GM18519 (cell line): ENCODE measurements around the gene MTA3.
A peak's percentile ranks its signal among the peaks of the same experiment; 100 is the strongest.
"Not testable (repeated sequence)": the region's sequence is repeated elsewhere in the genome, so short reads cannot be mapped to it uniquely, and the experiment has no call there.

Experiments used
- ATAC-seq: cut with Tn5 transposase; IDR thresholded peaks from one replicate; pipeline ENCODE4 v1.9.1; 2021; ENCODE audit warnings: mild to moderate bottlenecking, moderate library complexity; ENCODE audit not compliant: unreplicated experiment, low FRiP score

Gene MTA3

GRCh38 chr2:42568401-42569115 lies at the start of gene MTA3:
TSS of gene MTA3 (plus strand) at chr2:42568632. CDS start at chr2:42568746, 114 bp downstream.
- ATAC-seq: no peak

DNA sequence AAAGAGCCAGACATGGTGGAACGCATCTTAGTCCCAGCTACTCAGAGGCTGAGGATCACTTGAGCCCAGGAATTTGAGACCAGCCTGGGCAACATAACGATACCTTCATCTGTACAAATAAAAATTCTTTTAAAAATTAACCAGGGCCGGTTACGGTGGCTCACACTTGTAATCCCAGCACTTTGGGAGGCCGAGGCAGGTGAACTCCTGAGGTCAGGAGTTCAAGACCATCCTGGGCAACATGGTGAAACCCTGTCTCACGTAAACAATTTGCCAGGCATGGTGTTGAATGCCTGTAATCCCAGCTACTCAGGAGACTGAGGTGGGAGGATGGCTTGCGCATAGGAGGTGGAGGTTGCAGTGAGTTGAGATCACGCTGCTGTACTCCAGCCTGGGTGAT lies 48.8 kb upstream of the MTA3 start:
- no peak for ATAC-seq

- no peak for ATAC-seq
These were observed 46.4 kb upstream of the MTA3 start for GRCh38 chr2:42522035-42522434.

- no peak for ATAC-seq
These were observed 45.1 kb upstream of the MTA3 start for GRCh38 chr2:42523341-42523740.

DNA sequence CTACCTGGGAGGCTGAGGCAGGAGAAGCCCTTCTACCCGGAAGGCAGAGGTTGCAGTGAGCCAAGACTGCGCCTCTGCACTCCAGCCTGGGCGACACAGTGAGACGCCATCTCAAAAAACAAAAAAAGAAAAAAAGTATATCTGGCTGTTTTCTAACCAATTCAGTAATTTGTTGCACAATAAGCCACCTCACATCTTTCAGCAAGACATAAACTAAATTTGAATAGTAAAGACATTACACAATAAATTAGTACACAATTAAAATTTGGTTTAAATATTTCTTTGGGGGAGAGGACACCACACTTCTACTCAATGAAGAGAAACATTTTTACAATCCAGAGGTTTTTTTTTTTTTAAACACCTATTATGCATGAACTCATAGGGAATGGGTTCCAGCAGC lies 36.0 kb upstream of the MTA3 start:
- no peak for ATAC-seq

GRCh38 chr2:42537493-42537892 lies 30.9 kb upstream of the MTA3 start:
- ATAC-seq: no peak

DNA sequence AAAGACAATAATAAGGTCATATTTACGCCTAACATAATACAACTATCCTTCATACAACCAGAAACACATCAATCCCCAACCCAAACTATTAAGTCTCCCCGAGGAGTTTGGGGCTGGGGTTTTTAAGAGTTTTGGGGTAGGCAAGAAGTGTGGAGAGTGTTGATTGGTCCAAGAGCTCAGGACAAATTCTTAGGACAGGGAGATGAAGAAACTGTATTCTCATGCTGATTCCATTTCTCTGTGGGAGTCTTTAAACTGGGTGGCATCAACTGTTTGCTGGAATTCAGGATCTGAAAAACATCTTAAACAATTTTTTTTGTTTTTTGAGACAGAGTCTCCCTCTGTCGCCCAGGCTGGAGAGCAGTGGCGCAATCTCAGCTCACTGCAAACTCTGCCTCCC lies 25.6 kb upstream of the MTA3 start:
- no peak for ATAC-seq

GRCh38 chr2:42545023-42545721 lies 23.3 kb upstream of the MTA3 start:
- ATAC-seq: no peak

GRCh38 chr2:42545841-42546390 lies 22.5 kb upstream of the MTA3 start:
- ATAC-seq: no peak

GRCh38 chr2:42547014-42547413 lies 21.4 kb upstream of the MTA3 start:
- peak; percentile 59 for ATAC-seq

- ATAC-seq: no peak
These were observed 20.8 kb upstream of the MTA3 start for GRCh38 chr2:42547446-42548295.

GRCh38 chr2:42550870-42551269 lies 17.6 kb upstream of the MTA3 start:
- ATAC-seq: no peak

DNA sequence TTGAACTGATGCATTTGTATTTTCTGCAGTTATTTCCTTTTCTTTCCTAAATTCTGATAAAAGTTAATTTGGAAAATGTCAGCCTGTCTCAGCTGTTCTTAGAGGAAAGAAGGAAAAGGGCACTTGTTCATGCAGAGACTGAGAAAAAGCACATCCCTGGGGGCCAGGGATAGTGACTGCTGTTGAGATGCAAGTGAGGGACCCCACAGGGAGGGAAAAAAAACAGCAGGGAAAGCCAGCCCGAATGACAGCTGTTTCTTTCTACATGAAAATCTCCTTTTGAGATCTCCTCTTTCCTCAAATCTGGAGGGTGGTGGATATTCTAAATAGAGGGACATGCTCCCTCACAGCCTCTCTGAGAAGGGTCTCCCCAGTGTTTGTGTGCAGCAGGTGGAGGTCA lies 14.0 kb upstream of the MTA3 start:
- no peak for ATAC-seq

- ATAC-seq: no peak
These were observed 12.0 kb upstream of the MTA3 start for GRCh38 chr2:42556315-42556890.

DNA sequence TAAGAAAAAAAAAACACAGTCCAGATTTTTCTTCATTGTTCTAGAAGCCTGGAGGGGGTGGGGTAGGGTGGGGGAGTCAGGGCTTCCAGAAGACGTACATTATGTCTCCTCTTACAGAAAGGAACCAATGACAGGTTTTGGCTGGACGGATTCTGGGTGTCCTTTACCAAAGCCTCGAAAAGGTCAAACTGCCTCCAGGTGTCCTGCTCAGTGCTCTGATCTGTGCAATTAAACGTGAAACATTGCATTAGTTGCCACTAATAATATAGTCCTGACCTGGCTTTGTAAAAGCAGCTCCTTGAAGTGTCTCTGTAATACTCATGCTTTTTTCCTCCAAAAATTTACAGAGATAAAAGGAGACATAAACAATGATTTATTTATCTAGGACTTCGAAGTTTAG lies 11.1 kb upstream of the MTA3 start:
- ATAC-seq: no peak

GRCh38 chr2:42558827-42559226 lies 9.6 kb upstream of the MTA3 start:
- ATAC-seq: no peak

DNA sequence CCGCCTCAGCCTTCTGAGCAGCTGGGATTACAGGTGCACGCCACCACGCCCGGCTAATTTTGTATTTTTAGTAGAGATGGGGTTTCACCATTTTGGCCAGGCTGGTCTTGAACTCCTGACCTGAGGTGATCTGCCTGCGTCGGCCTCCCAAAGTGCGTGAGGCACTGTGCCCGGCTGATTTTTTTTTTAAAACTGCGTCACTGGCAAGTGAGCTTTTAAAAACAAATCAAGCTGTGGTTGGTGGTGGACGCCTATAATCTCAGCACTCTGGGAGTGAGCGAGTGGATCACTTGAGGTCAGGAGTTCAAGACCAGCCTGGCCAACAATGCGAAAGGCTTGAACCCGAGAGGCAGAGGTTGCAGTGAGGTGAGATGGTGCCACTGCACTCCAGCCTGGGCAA lies 8.3 kb upstream of the MTA3 start:
- ATAC-seq: not testable (repeated sequence)

- no peak for ATAC-seq
These were observed 7.5 kb upstream of the MTA3 start for GRCh38 chr2:42560899-42561298.

- ATAC-seq: no peak
These were observed 5.8 kb upstream of the MTA3 start for GRCh38 chr2:42562474-42563144.

DNA sequence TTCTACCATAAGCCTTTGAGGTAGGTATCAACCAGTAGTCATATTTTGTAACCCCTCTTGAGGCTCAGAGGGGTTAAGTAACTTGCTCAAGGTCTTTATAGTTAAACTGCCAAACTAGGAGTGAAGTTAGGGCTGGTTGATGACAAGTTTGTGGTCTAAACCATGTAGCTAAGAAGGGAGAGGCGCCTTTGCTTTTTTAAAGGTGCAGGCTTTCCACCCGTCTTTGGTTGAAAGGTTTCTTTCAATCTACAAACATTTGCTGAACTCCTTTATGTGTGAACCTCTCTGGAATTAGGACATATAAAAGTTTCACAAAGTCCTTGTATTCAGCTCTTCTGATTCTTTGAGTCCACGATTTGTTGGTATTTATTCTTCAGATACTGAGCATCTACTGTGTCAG lies 2.4 kb upstream of the MTA3 start:
- ATAC-seq: no peak
